Activated CD8-positive, alpha-beta T cell treated with anti-CD3 and anti-CD28 coated beads for 36 hours (primary cell): ENCODE data around the gene NUDT4. TPM values are rescaled to one million over a fixed set of nuclear protein-coding genes. Genes with fewer than 3 reads are reported as not detected.
"Not testable (repeated sequence)": the region's sequence is repeated elsewhere in the genome, so short reads cannot be mapped to it uniquely, and the experiment has no call there.

Experiments used
- ATAC-seq: fragments of 200-7000 bp; cut with Tn5 transposase; one replicate; pipeline ENCODE4 v1.10.0; 2021; ENCODE audit warnings: mild to moderate bottlenecking, moderate library complexity
- CTCF ChIA-PET: fragments of 350-600 bp; sonication (Branson Sonifier 250); formaldehyde crosslinking; loops from one replicate; lab custom pipeline; 2021; ENCODE audit warnings: antibody characterized with exemption; lab: Charles Lee
- POLR2A ChIA-PET: fragments of 350-600 bp; sonication (Branson Sonifier 250); formaldehyde crosslinking; loops from one replicate; lab custom pipeline; 2021; ENCODE audit warnings: antibody characterized with exemption; lab: Charles Lee
- DNase-seq: peaks from one replicate; pipeline ENCODE4 v3.0.0-alpha.2; 2020
- H3K27ac Mint-ChIP-seq: one replicate; pipeline ENCODE4 v1.8.0; 2021; ENCODE audit warnings: mild to moderate bottlenecking, mixed read lengths
- H3K27me3 Mint-ChIP-seq: one replicate; pipeline ENCODE4 v1.8.0; 2021; ENCODE audit warnings: mixed read lengths
- H3K36me3 Mint-ChIP-seq: one replicate; pipeline ENCODE4 v1.8.0; 2021; ENCODE audit warnings: low read depth, mixed read lengths
- H3K4me1 Mint-ChIP-seq: one replicate; pipeline ENCODE4 v1.8.0; 2021; ENCODE audit warnings: low read depth, mixed read lengths
- H3K4me3 Mint-ChIP-seq: one replicate; pipeline ENCODE4 v1.8.0; 2021; ENCODE audit warnings: mild to moderate bottlenecking, moderate library complexity, mixed read lengths
- H3K9me3 Mint-ChIP-seq: one replicate; pipeline ENCODE4 v1.8.0; 2021; ENCODE audit warnings: mixed read lengths
- intact Hi-C: fragments of 100-400 bp; cut with micrococcal nuclease; formaldehyde crosslinking; loops from one replicate; pipeline ENCODE4 v1.10.0; 2022
- total RNA-seq, 2 experiments: library from RNA; stranded (reverse); gene quantifications; one replicate each; pipeline ENCODE4 v1.2.3, GENCODE V29; 2021
- TF ChIP-seq, protein P1 (sequence below): fragments of 200-600 bp; IDR thresholded peaks from one replicate; pipeline ENCODE4 v1.8.0; 2022; ENCODE audit warnings: antibody characterized with exemption, mild to moderate bottlenecking

NUDT4 gene
- total RNA-seq, 2 experiments from 2014 or later, result 54.9 to 61.9 TPM

DNA sequence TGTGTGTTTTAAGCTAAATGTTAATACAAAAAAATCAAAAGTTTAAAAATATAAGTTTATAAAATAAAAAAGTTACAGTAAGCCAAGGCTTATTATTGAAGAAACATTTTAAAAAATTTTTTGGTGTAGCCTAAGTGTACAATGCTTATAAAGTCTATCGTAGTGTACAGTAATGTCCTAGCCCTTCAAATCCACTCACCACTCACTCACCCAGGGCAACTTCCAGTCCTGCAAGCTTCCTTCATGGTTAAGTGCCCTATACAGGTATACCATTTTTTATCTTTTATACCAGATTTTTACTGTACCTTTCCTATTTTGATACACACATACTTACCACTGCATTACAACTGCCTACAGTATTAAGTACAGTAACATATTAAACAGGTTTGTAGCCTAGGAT is 52.1 kb downstream of the NUDT4 start:
- Mint-ChIP-seq H3K27me3 (no peaks in the 10 kb centered on the region), H3K4me3 (no peak overlapping the region), H3K4me1 (peaks cover 70% of the 10 kb centered on the region), H3K27ac (no peak overlapping the region), H3K9me3 (no peaks in the 10 kb centered on the region), H3K36me3 (peaks cover 19% of the 10 kb centered on the region)
- ATAC-seq, result no peak
- ChIA-PET POLR2A (no interaction called here), CTCF (interaction anchor here (1.0 to 1.4 kb wide), 3 partner anchors 10 to 17 kb away, joined by 3 to 13 read pairs (median 3); no protein-coding TSS in a partner anchor)
- intact Hi-C loops, result loop anchor here (10.0 kb wide), 1 partner anchor 675 kb away; no protein-coding TSS in a partner anchor
- TF ChIP-seq, protein P1, sequence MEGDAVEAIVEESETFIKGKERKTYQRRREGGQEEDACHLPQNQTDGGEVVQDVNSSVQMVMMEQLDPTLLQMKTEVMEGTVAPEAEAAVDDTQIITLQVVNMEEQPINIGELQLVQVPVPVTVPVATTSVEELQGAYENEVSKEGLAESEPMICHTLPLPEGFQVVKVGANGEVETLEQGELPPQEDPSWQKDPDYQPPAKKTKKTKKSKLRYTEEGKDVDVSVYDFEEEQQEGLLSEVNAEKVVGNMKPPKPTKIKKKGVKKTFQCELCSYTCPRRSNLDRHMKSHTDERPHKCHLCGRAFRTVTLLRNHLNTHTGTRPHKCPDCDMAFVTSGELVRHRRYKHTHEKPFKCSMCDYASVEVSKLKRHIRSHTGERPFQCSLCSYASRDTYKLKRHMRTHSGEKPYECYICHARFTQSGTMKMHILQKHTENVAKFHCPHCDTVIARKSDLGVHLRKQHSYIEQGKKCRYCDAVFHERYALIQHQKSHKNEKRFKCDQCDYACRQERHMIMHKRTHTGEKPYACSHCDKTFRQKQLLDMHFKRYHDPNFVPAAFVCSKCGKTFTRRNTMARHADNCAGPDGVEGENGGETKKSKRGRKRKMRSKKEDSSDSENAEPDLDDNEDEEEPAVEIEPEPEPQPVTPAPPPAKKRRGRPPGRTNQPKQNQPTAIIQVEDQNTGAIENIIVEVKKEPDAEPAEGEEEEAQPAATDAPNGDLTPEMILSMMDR, result no peak
- no peak for DNase-seq

DNA sequence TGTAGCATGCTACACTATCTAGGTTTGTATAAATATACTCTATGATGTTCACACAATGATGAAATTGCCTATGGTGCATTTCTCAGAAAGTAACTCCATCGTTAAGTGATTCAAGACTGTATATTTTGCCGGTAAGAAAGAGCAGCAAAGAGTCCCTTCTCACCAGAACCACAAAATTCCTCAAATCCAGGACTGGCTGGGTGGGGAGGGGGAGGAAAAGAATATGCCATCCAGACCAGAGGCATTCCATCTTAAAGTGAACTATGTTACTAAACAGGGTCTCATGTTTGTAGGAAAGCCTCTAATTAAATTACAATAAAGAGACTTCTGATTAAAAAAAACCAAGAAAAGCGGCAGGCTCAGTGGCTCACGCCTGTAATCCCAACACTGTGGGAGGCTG is 52.6 kb downstream of the NUDT4 start:
- ChIA-PET CTCF (interaction anchor here (1.3 to 1.4 kb wide), 2 partner anchors 12 to 17 kb away, joined by 3 read pairs; no protein-coding TSS in a partner anchor), POLR2A (no interaction called here)
- ATAC-seq (no peak), DNase-seq (no peak)
- Mint-ChIP-seq H3K27ac (no peak overlapping the region), H3K36me3 (peaks cover 19% of the 10 kb centered on the region), H3K27me3 (no peaks in the 10 kb centered on the region), H3K9me3 (no peaks in the 10 kb centered on the region), H3K4me1 (peaks cover 70% of the 10 kb centered on the region), H3K4me3 (no peak overlapping the region)
- TF ChIP-seq, protein P1, result no peak
- intact Hi-C loops, result no loop called here

DNA sequence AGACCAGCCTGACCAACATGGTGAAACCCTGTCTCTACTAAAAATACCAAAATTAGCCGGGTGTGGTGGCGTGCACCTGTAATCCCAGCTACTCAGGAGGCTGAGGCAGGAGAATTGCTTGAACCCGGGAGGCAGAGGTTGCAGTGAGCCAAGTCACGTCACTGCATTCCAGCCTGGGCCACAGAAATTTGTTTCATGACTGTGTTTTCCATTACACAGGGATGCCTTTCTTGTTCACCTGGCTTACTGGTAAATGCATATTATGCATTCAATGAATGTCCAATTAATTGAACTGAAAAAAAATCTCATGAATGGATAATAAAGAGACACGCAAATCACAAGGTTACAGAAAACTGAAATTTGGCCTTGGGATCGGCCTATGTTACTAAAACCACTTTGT is 54.3 kb downstream of the NUDT4 start:
- DNase-seq, H3K4me3 Mint-ChIP-seq, ATAC-seq, intact Hi-C loops, H3K27ac Mint-ChIP-seq, H3K27me3 Mint-ChIP-seq, H3K9me3 Mint-ChIP-seq: not testable (repeated sequence)
- peaks cover 68% of the 10 kb centered on the region for H3K4me1 Mint-ChIP-seq
- ChIA-PET CTCF (interaction anchor here (1.8 to 5.1 kb wide), 2 partner anchors 10 to 12 kb away, joined by 5 to 36 read pairs; no protein-coding TSS in a partner anchor), POLR2A (interaction anchor here (0.6 to 0.9 kb wide), 2 partner anchors 13 to 414 kb away, joined by 3 read pairs; no protein-coding TSS in a partner anchor)
- H3K36me3 Mint-ChIP-seq, result peaks cover 21% of the 10 kb centered on the region

DNA sequence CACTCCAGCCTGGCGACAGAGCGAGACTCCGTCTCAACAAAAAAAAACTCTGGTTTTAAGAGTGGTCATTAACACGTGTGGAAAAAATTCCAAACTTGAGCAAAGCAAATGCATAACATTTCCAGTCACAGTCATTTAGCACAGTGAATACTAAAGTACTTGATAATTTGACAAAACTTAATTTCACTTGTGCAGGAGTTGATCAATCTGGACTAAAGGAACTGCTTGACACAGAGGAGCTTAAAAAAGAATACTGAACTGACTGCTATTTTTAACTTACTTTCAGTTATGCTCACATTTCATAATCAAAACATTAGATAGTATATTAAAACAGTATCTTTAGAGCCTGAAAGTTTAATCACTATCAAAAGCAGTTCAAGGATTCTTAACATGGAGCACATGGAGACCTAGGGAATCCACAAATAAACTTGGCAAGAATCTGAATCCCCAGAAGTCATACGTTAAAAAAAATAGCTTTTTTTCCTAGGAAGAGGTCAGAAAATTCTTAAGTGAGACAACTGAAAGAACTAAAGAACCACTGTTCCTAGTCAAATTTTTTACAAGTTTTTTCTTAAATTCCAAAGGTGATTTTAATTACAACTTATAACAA is 56.6 kb downstream of the NUDT4 start:
- TF ChIP-seq, protein P1, result no peak
- ChIA-PET POLR2A (no interaction called here), CTCF (interaction anchor here (1.1 to 5.1 kb wide), 3 partner anchors 11 to 68 kb away, joined by 4 to 36 read pairs (median 4); no protein-coding TSS in a partner anchor)
- peaks cover 18% of the 10 kb centered on the region for H3K36me3 Mint-ChIP-seq
- H3K27ac Mint-ChIP-seq, result no peak overlapping the region
- H3K27me3 Mint-ChIP-seq, result no peaks in the 10 kb centered on the region
- H3K4me1 Mint-ChIP-seq, result peaks cover 78% of the 10 kb centered on the region
- no peak overlapping the region for H3K4me3 Mint-ChIP-seq
- H3K9me3 Mint-ChIP-seq, result no peaks in the 10 kb centered on the region
- ATAC-seq, result no peak
- DNase-seq, result no peak
- intact Hi-C loops, result no loop called here

DNA sequence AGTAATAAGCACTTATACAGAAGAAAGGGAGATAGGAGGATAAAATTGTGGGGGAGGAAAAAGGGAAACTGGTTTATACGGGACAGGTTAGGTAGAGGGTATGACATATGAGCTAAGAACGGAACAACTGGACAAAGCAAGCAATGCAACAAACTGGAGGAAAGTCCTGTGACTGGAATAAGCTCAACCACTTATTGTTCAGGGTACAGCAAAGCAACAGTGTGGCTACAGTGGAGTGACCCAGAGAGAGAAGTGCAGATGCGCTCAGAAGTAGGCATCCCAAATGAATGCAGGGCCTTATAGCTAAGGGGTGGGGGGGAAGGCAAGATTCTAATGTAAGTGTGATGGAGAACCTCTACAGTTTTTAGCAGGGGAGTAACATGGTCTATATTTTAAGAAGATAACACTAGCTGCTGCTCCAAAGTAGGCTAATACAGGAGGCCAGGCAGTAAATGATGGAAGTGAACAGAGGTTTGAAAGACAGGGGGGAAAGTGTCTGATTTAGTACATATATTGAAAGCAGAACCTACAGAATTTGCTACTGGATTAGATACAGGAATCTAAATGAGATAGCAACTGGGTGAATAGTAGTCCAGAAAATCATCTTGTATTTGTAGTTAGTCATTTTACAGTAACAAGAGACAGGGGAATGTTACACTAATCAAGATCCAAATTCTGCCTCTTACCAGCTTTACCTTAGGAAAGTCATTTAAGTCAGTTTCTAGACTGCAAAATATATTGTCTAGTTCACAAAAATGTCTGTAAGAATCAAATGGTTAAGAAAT is 60.7 kb downstream of the NUDT4 start:
- H3K36me3 Mint-ChIP-seq, result peaks cover 19% of the 10 kb centered on the region
- CTCF ChIA-PET, result interaction anchor here (1.1 to 2.9 kb wide), 3 partner anchors 13 to 451 kb away, joined by 6 to 21 read pairs (median 6); no protein-coding TSS in a partner anchor
- peak overlapping the region; percentile 10 for H3K27ac Mint-ChIP-seq
- H3K4me1 Mint-ChIP-seq, result peaks cover 76% of the 10 kb centered on the region
- intact Hi-C loops, result no loop called here
- ATAC-seq (no peak), DNase-seq (no peak)
- POLR2A ChIA-PET, result interaction anchor here (0.6 to 1.0 kb wide), 3 partner anchors 8 to 844 kb away, joined by 3 read pairs; no protein-coding TSS in a partner anchor
- H3K9me3 Mint-ChIP-seq, result no peaks in the 10 kb centered on the region
- TF ChIP-seq, protein P1, result no peak
- H3K27me3 Mint-ChIP-seq, result no peaks in the 10 kb centered on the region
- H3K4me3 Mint-ChIP-seq, result peak overlapping the region; percentile 99
